ENCODE data around the gene ARHGAP28. TPM values are rescaled to one million over a fixed set of nuclear protein-coding genes. Genes with fewer than 3 reads are reported as not detected.
A peak's percentile ranks its signal among the peaks of the same experiment; 100 is the strongest.

The ARHGAP28 gene
- total RNA-seq, 2 donors from 2014 or later = 20.3 to 22.6 TPM

GRCh38 chr18:6781796-6782195, 52.3 kb downstream of the ARHGAP28 start:
- Histone ChIP-seq H3K27ac (peak overlapping the region in 1 of 2 donors; percentile 3), H3K4me3 (no peak overlapping the region), H3K27me3 (replicated peaks; ENCODE audit: insufficient read depth) (no peaks in the 10 kb centered on the region), H3K36me3 (no peaks in the 10 kb centered on the region), H3K4me1 (replicated peaks) (no peaks in the 10 kb centered on the region), H3K9me3 (no peaks in the 10 kb centered on the region)
- intact Hi-C loops (cut with DNase I) = loop anchor here (5.0 to 10.0 kb wide), 2 partner anchors 49 to 237 kb away; no protein-coding TSS in a partner anchor
- DNase-seq (ENCODE audit: low spot score) = no peak
- TF ChIP-seq CTCF (IDR thresholded peaks at IDR 0.05) (no peak), POLR2AphosphoS5 (IDR thresholded peaks at IDR 0.05) (no peak), POLR2A (IDR thresholded peaks at IDR 0.05) (no peak)

- no peak overlapping the region for H3K27ac ChIP-seq
- H3K4me3 ChIP-seq = no peak overlapping the region
- TF ChIP-seq POLR2A (IDR thresholded peaks at IDR 0.05) = no peak
- peak; percentile 53 for TF ChIP-seq POLR2AphosphoS5 (IDR thresholded peaks at IDR 0.05)
- peak; percentile 59 for DNase-seq (ENCODE audit: low spot score)
- WGBS = 89% methylated on average over 1 of the region's 1 CpG
- no peaks in the 10 kb centered on the region for H3K4me1 ChIP-seq (replicated peaks)
- H3K36me3 ChIP-seq = no peaks in the 10 kb centered on the region
- intact Hi-C loops (cut with DNase I) = loop anchor here (5.0 to 10.0 kb wide), 2 partner anchors 51 to 238 kb away; no protein-coding TSS in a partner anchor
- no peaks in the 10 kb centered on the region for H3K9me3 ChIP-seq
- H3K27me3 ChIP-seq (replicated peaks; ENCODE audit: insufficient read depth) = no peaks in the 10 kb centered on the region
Observed at GRCh38 chr18:6782861-6783260, 53.3 kb downstream of the ARHGAP28 start.

- WGBS = 82% methylated on average over 6 of the region's 6 CpGs
- no peak overlapping the region for H3K27ac ChIP-seq
Observed at GRCh38 chr18:6784046-6784445, 54.5 kb downstream of the ARHGAP28 start.

GRCh38 chr18:6785001-6785400, 55.5 kb downstream of the ARHGAP28 start:
- DNase-seq (ENCODE audit: low spot score) = no peak
- intact Hi-C loops (cut with DNase I) = loop anchor here (10.0 kb wide), 1 partner anchor 240 kb away; no protein-coding TSS in a partner anchor
- H3K36me3 ChIP-seq = no peaks in the 10 kb centered on the region

More at GRCh38 chr18:6784046-6784445, 54.5 kb downstream of the ARHGAP28 start:
- intact Hi-C loops (cut with DNase I) = loop anchor here (5.0 to 10.0 kb wide), 2 partner anchors 52 to 239 kb away; no protein-coding TSS in a partner anchor
- H3K4me1 ChIP-seq (replicated peaks) = no peaks in the 10 kb centered on the region
- DNase-seq (ENCODE audit: low spot score) = no peak
- H3K36me3 ChIP-seq = no peaks in the 10 kb centered on the region
- H3K9me3 ChIP-seq = no peaks in the 10 kb centered on the region
- TF ChIP-seq POLR2AphosphoS5 (IDR thresholded peaks at IDR 0.05) (no peak), POLR2A (IDR thresholded peaks at IDR 0.05) (no peak), CTCF (IDR thresholded peaks at IDR 0.05) (no peak)
- no peak overlapping the region for H3K4me3 ChIP-seq
- no peaks in the 10 kb centered on the region for H3K27me3 ChIP-seq (replicated peaks; ENCODE audit: insufficient read depth)

GRCh38 chr18:6785411-6785810, 55.9 kb downstream of the ARHGAP28 start:
- intact Hi-C loops (cut with DNase I) = loop anchor here (10.0 kb wide), 1 partner anchor 241 kb away; no protein-coding TSS in a partner anchor
- WGBS = 86% methylated on average over 3 of the region's 3 CpGs
- H3K36me3 ChIP-seq = no peaks in the 10 kb centered on the region

More at GRCh38 chr18:6785001-6785400, 55.5 kb downstream of the ARHGAP28 start:
- Histone ChIP-seq H3K9me3 (no peaks in the 10 kb centered on the region), H3K4me3 (no peak overlapping the region), H3K27me3 (replicated peaks; ENCODE audit: insufficient read depth) (no peaks in the 10 kb centered on the region), H3K4me1 (replicated peaks) (no peaks in the 10 kb centered on the region), H3K27ac (no peak overlapping the region)
- TF ChIP-seq CTCF (IDR thresholded peaks at IDR 0.05) = no peak
- 60% methylated on average over 2 of the region's 2 CpGs for whole genome bisulfite sequencing

More at GRCh38 chr18:6785411-6785810, 55.9 kb downstream of the ARHGAP28 start:
- Histone ChIP-seq H3K27ac (no peak overlapping the region), H3K4me3 (no peak overlapping the region), H3K4me1 (replicated peaks) (no peaks in the 10 kb centered on the region), H3K9me3 (no peaks in the 10 kb centered on the region), H3K27me3 (replicated peaks; ENCODE audit: insufficient read depth) (no peaks in the 10 kb centered on the region)
- no peak for DNase-seq (ENCODE audit: low spot score)
- TF ChIP-seq CTCF (IDR thresholded peaks at IDR 0.05) (no peak), POLR2A (IDR thresholded peaks at IDR 0.05) (no peak), POLR2AphosphoS5 (IDR thresholded peaks at IDR 0.05) (no peak)

All from prostate gland (tissue), 2 donors.